GM23248 (cell line): ENCODE results near the gene AKT3. TPM values are rescaled to one million over a fixed set of nuclear protein-coding genes. Genes with fewer than 3 reads are reported as not detected.

Experiments
- DNase-seq: peaks from one replicate; pipeline ENCODE4 v3.0.0-alpha.2; 2015
- H2AFZ ChIP-seq: fragments of 200-600 bp; sonication (generic); 2 replicates; pipeline ENCODE4 v1.6.1; 2016; ENCODE audit warnings: antibody characterized with exemption
- H3F3A ChIP-seq: fragments of 200-600 bp; sonication (generic); 2 replicates; pipeline ENCODE4 v1.6.1; 2016; ENCODE audit warnings: mild to moderate bottlenecking, antibody characterized with exemption, mixed run types; ENCODE audit not compliant: insufficient read depth
- H3K27ac ChIP-seq: fragments of 200-600 bp; sonication (generic); 2 replicates; pipeline ENCODE4 v1.5.1; 2016; ENCODE audit warnings: mild to moderate bottlenecking
- H3K27me3 ChIP-seq: fragments of 200-600 bp; sonication (generic); replicated peaks from 2 replicates; pipeline ENCODE4 v1.6.1; 2016; ENCODE audit warnings: mild to moderate bottlenecking; ENCODE audit not compliant: insufficient read depth
- H3K36me3 ChIP-seq: fragments of 200-600 bp; sonication (generic); 2 replicates; pipeline ENCODE4 v1.6.1; 2016; ENCODE audit warnings: low read depth, mild to moderate bottlenecking
- H3K4me1 ChIP-seq: fragments of 200-600 bp; sonication (generic); 2 replicates; pipeline ENCODE4 v1.6.1; 2016; ENCODE audit warnings: mild to moderate bottlenecking; ENCODE audit not compliant: insufficient read depth
- H3K4me2 ChIP-seq: fragments of 200-600 bp; sonication (generic); one replicate; pipeline ENCODE4 v1.6.1; 2016; ENCODE audit warnings: mild to moderate bottlenecking; ENCODE audit not compliant: unreplicated experiment
- H3K4me3 ChIP-seq: fragments of 200-600 bp; sonication (generic); 2 replicates; pipeline ENCODE4 v1.5.1; 2016; ENCODE audit warnings: mild to moderate bottlenecking
- H3K79me2 ChIP-seq: fragments of 200-600 bp; sonication (generic); 2 replicates; pipeline ENCODE4 v1.6.1; 2016; ENCODE audit warnings: mild to moderate bottlenecking; ENCODE audit not compliant: insufficient read depth
- H3K9ac ChIP-seq: fragments of 200-600 bp; sonication (generic); 2 replicates; pipeline ENCODE4 v1.6.1; 2016; ENCODE audit warnings: mild to moderate bottlenecking
- H3K9me2 ChIP-seq: fragments of 200-600 bp; sonication (generic); 2 replicates; pipeline ENCODE4 v1.6.1; 2016; ENCODE audit warnings: mixed run types, mild to moderate bottlenecking, moderate library complexity; ENCODE audit not compliant: insufficient read depth
- H3K9me3 ChIP-seq: fragments of 200-600 bp; sonication (generic); one replicate; pipeline ENCODE4 v1.6.1; 2017; ENCODE audit warnings: low read depth
- H4K20me1 ChIP-seq: fragments of 200-600 bp; sonication (generic); 2 replicates; pipeline ENCODE4 v1.6.0; 2016; ENCODE audit not compliant: insufficient read depth
- EZH2 ChIP-seq: fragments of 200-600 bp; sonication (generic); IDR thresholded peaks from 2 replicates; pipeline ENCODE4 v1.6.1; 2018; ENCODE audit warnings: antibody characterized with exemption, mild to moderate bottlenecking; ENCODE audit not compliant: insufficient read depth, poor library complexity, severe bottlenecking
- EZH2phosphoT487 ChIP-seq: fragments of 200-600 bp; sonication (generic); IDR thresholded peaks from 2 replicates; pipeline ENCODE4 v1.6.1; 2018; ENCODE audit warnings: antibody characterized with exemption, moderate library complexity, mild to moderate bottlenecking, low read depth; ENCODE audit not compliant: insufficient read depth
- WGBS, 2 experiments: methylation state at CpG; one replicate each; pipeline ENCODE4 v1.1.6; 2015 to 2017; ENCODE audit warnings: low lambda C conversion rate in 2 of 2, low coverage in 1 of 2; ENCODE audit errors: missing lambda C conversion rate in 2 of 2; 5-methylcytosine and 5-hydroxymethylcytosine counted together
- in situ Hi-C: fragments of 300-500 bp; cut with MboI; formaldehyde crosslinking; loops from 2 replicates; pipeline ENCODE4 v1.15.0; 2020
- polyA plus RNA-seq: library from polyadenylated mRNA; unstranded; fragments of >200 nt; fragmentation: Nextera tagmentation; extraction: Ambion mirVana; gene quantifications from 2 replicates; pipeline ENCODE4 v1.2.1, GENCODE V29; 2016
- total RNA-seq: library from RNA; depleted of rRNA; stranded (reverse); fragments of >200 nt; shearing (Covaris generic); gene quantifications from 2 replicates; pipeline ENCODE4 v1.2.3, GENCODE V29; 2014

Gene AKT3
- total and polyA plus RNA-seq, 2 experiments from 2014 or later = 9.1 to 31.2 TPM

GRCh38 chr1:243705585-243705984 is 144.5 kb downstream of the AKT3 start:
- in situ Hi-C loops = no loop called here
- H3K36me3 ChIP-seq = no peaks in the 10 kb centered on the region

GRCh38 chr1:243701872-243702271 is 148.2 kb downstream of the AKT3 start:
- in situ Hi-C loops = no loop called here

More at GRCh38 chr1:243705585-243705984, 144.5 kb downstream of the AKT3 start:
- H3K4me2 ChIP-seq = no peak overlapping the region
- TF ChIP-seq EZH2 (no peak), EZH2phosphoT487 (no peak)
- H3K9me3 ChIP-seq = no peaks in the 10 kb centered on the region
- H2AFZ ChIP-seq = no peak overlapping the region
- no peaks in the 10 kb centered on the region for H3K9me2 ChIP-seq
- H3K4me1 ChIP-seq = no peaks in the 10 kb centered on the region
- H3K27me3 ChIP-seq = no peaks in the 10 kb centered on the region
- H3K4me3 ChIP-seq = no peak overlapping the region
- no peak overlapping the region for H3K27ac ChIP-seq
- no peak for DNase-seq
- 87 to 92% methylated on average over 4 of the region's 4 CpGs for WGBS, 2 experiments
- H3K9ac ChIP-seq = no peak overlapping the region
- no peaks in the 10 kb centered on the region for H3F3A ChIP-seq
- no peaks in the 10 kb centered on the region; the same call in 1 of the 2 replicates for H4K20me1 ChIP-seq
- H3K79me2 ChIP-seq = peaks cover 83% of the 10 kb centered on the region

GRCh38 chr1:243693800-243694199 is 156.2 kb downstream of the AKT3 start:
- Histone ChIP-seq H3K36me3 (no peaks in the 10 kb centered on the region), H3K9ac (no peak overlapping the region), H3K4me1 (peaks cover 6% of the 10 kb centered on the region; the same call in 1 of the 2 replicates), H2AFZ (no peak overlapping the region), H3K4me2 (no peak overlapping the region), H3K4me3 (no peak overlapping the region), H3K9me2 (no peaks in the 10 kb centered on the region), H3K27ac (no peak overlapping the region), H3F3A (no peaks in the 10 kb centered on the region), H4K20me1 (no peaks in the 10 kb centered on the region), H3K79me2 (peaks cover 16% of the 10 kb centered on the region), H3K9me3 (no peaks in the 10 kb centered on the region), H3K27me3 (no peaks in the 10 kb centered on the region)
- in situ Hi-C loops = no loop called here
- 10 to 13% methylated on average over 1 of the region's 1 CpG for WGBS, 2 experiments
- DNase-seq = no peak
- TF ChIP-seq EZH2phosphoT487 (no peak), EZH2 (no peak)

More at GRCh38 chr1:243701872-243702271, 148.2 kb downstream of the AKT3 start:
- H3K79me2 ChIP-seq = peaks cover 75% of the 10 kb centered on the region
- no peaks in the 10 kb centered on the region for H3F3A ChIP-seq
- TF ChIP-seq EZH2 = no peak
- no peak for TF ChIP-seq EZH2phosphoT487
- H3K9me2 ChIP-seq = no peaks in the 10 kb centered on the region
- H3K9me3 ChIP-seq = no peaks in the 10 kb centered on the region
- no peak overlapping the region for H3K4me3 ChIP-seq
- no peaks in the 10 kb centered on the region for H3K36me3 ChIP-seq
- H3K27me3 ChIP-seq = no peaks in the 10 kb centered on the region
- H3K27ac ChIP-seq = no peak overlapping the region
- H2AFZ ChIP-seq = no peak overlapping the region
- H3K9ac ChIP-seq = no peak overlapping the region
- no peak overlapping the region for H3K4me2 ChIP-seq
- no peaks in the 10 kb centered on the region for H4K20me1 ChIP-seq
- DNase-seq = no peak
- WGBS, 2 experiments = 97 to 98% methylated on average over 3 of the region's 3 CpGs
- no peaks in the 10 kb centered on the region for H3K4me1 ChIP-seq

- 93 to 97% methylated on average over 1 of the region's 1 CpG for WGBS, 2 experiments
- 0 out of 2 replicates have a peak overlapping the region, but pooled peaks have one; percentile 27 for H3K27ac ChIP-seq
- no peaks in the 10 kb centered on the region for H3K27me3 ChIP-seq
- in situ Hi-C loops = no loop called here
- H3K4me3 ChIP-seq = no peak overlapping the region
- DNase-seq = peak; percentile 62
- H2AFZ ChIP-seq = no peak overlapping the region
- no peak overlapping the region for H3K4me2 ChIP-seq
- H3K36me3 ChIP-seq = no peaks in the 10 kb centered on the region
- peaks cover 4% of the 10 kb centered on the region; the same call in 1 of the 2 replicates for H3K79me2 ChIP-seq
- no peak overlapping the region for H3K9ac ChIP-seq
- TF ChIP-seq EZH2phosphoT487 = no peak
- TF ChIP-seq EZH2 = no peak
- no peaks in the 10 kb centered on the region for H4K20me1 ChIP-seq
- no peaks in the 10 kb centered on the region for H3K4me1 ChIP-seq
- H3K9me3 ChIP-seq = no peaks in the 10 kb centered on the region
- H3F3A ChIP-seq = no peaks in the 10 kb centered on the region
- H3K9me2 ChIP-seq = no peaks in the 10 kb centered on the region
These were observed 163.9 kb downstream of the AKT3 start for GRCh38 chr1:243686159-243686558.

GRCh38 chr1:243680860-243681259 is 169.2 kb downstream of the AKT3 start:
- H3K27ac ChIP-seq = no peak overlapping the region
- DNase-seq = no peak
- no peaks in the 10 kb centered on the region; the same call in 1 of the 2 replicates for H3K9me2 ChIP-seq
- no peak for TF ChIP-seq EZH2
- TF ChIP-seq EZH2phosphoT487 = no peak
- H4K20me1 ChIP-seq = no peaks in the 10 kb centered on the region
- no peak overlapping the region for H3K4me3 ChIP-seq
- peaks cover 3% of the 10 kb centered on the region; the same call in 1 of the 2 replicates for H3K36me3 ChIP-seq
- H3K9ac ChIP-seq = no peak overlapping the region
- no peak overlapping the region for H3K4me2 ChIP-seq
- no peaks in the 10 kb centered on the region for H3K9me3 ChIP-seq
- H3K4me1 ChIP-seq = 0 out of 2 replicates have a peak, but pooled peaks cover 5% of the 10 kb centered on the region
- H3K79me2 ChIP-seq = peaks cover 19% of the 10 kb centered on the region; the same call in 1 of the 2 replicates
- H3K27me3 ChIP-seq = no peaks in the 10 kb centered on the region
- in situ Hi-C loops = no loop called here
- no peaks in the 10 kb centered on the region for H3F3A ChIP-seq
- H2AFZ ChIP-seq = no peak overlapping the region
